ENCODE results near the gene LRP2.

Gene LRP2

GRCh38 chr2:169324581-169325260, 37.6 kb downstream of the LRP2 start (continued):
- TF ChIP-seq ZNF621 (tag by site-specific recombination; IDR thresholded peaks at IDR 0.05) (no peak), ZEB2 (tag by site-specific recombination; IDR thresholded peaks at IDR 0.05) (peak; percentile 18; the same call in 1 of the 2 replicates), ZNF2 (tag by site-specific recombination; IDR thresholded peaks at IDR 0.05) (no peak), KLF8 (tag by site-specific recombination; IDR thresholded peaks at IDR 0.05) (no peak), OSR2 (tag by site-specific recombination; IDR thresholded peaks at IDR 0.05) (0 out of 2 replicates have a peak, but pooled peaks have one; percentile 14), ZNF560 (tag by site-specific recombination; IDR thresholded peaks at IDR 0.05; ENCODE audit: borderline replicate concordance) (no peak), AEBP2 (tag by site-specific recombination; IDR thresholded peaks at IDR 0.05; ENCODE audit: borderline replicate concordance) (no peak), ZNF138 (tag by site-specific recombination; IDR thresholded peaks at IDR 0.05; ENCODE audit: borderline replicate concordance) (no peak), ZNF645 (tag by site-specific recombination; IDR thresholded peaks at IDR 0.05) (no peak)
- TF ChIP-seq, protein P1, sequence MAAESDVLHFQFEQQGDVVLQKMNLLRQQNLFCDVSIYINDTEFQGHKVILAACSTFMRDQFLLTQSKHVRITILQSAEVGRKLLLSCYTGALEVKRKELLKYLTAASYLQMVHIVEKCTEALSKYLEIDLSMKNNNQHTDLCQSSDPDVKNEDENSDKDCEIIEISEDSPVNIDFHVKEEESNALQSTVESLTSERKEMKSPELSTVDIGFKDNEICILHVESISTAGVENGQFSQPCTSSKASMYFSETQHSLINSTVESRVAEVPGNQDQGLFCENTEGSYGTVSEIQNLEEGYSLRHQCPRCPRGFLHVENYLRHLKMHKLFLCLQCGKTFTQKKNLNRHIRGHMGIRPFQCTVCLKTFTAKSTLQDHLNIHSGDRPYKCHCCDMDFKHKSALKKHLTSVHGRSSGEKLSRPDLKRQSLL (tag by site-specific recombination; IDR thresholded peaks at IDR 0.05): no peak

DNA sequence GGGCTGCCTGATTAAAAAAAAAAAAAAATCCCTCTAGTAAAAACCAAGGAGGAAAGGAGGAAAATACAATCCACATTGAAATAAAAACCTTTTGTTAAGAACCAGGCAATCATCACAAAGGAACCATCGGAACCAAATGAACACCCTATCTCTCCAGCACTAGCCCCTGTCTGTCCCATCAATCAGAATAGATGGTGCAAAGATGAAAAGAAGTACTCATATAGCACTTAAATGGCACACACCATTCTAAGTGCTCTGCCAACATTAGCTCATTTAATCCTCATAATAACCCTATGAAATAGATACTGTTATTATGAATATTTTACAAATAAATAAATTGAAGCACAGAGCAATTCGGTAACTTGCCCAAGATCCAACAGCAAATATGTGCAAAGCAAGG, 38.5 kb downstream of the LRP2 start:
- Histone ChIP-seq H3K4me1 (ENCODE audit: control insufficient read depth, insufficient read depth, low read length) (peaks cover 17% of the 10 kb centered on the region), H3K36me3 (ENCODE audit: control insufficient read depth in 2 of 2, insufficient read depth in 1 of 2, low read length in 2 of 2) (no peaks in the 10 kb centered on the region), H3K4me3 (ENCODE audit: low read depth, low read length) (no peak overlapping the region), H3K27ac (ENCODE audit: extremely low read depth, low read depth, low read length) (no peak overlapping the region), H3K9me3 (ENCODE audit: control insufficient read depth, insufficient read depth, low read depth, low read length) (no peaks in the 10 kb centered on the region)
- ChIA-PET POLR2A (interaction anchor here (0.6 kb wide), 1 partner anchor 596 kb away, joined by 4 read pairs; no protein-coding TSS in a partner anchor), CTCF (interaction anchor here (0.6 kb wide), 2 partner anchors 31 to 78 kb away, joined by 4 to 5 read pairs; no protein-coding TSS in a partner anchor)
- TF ChIP-seq ZNF121 (tag by site-specific recombination; IDR thresholded peaks at IDR 0.05): no peak
- no peak for TF ChIP-seq ZNF621 (tag by site-specific recombination; IDR thresholded peaks at IDR 0.05)
- peak; percentile 46 for TF ChIP-seq FEZF1 (tag by site-specific recombination; IDR thresholded peaks at IDR 0.05)
- no peak for TF ChIP-seq WT1 (tag by site-specific recombination; IDR thresholded peaks at IDR 0.05)
- TF ChIP-seq, protein P2, sequence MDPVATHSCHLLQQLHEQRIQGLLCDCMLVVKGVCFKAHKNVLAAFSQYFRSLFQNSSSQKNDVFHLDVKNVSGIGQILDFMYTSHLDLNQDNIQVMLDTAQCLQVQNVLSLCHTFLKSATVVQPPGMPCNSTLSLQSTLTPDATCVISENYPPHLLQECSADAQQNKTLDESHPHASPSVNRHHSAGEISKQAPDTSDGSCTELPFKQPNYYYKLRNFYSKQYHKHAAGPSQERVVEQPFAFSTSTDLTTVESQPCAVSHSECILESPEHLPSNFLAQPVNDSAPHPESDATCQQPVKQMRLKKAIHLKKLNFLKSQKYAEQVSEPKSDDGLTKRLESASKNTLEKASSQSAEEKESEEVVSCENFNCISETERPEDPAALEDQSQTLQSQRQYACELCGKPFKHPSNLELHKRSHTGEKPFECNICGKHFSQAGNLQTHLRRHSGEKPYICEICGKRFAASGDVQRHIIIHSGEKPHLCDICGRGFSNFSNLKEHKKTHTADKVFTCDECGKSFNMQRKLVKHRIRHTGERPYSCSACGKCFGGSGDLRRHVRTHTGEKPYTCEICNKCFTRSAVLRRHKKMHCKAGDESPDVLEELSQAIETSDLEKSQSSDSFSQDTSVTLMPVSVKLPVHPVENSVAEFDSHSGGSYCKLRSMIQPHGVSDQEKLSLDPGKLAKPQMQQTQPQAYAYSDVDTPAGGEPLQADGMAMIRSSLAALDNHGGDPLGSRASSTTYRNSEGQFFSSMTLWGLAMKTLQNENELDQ (tag by site-specific recombination; IDR thresholded peaks at IDR 0.05; ENCODE audit: low read depth): no peak
- TF ChIP-seq ZBTB17 (tag by site-specific recombination; IDR thresholded peaks at IDR 0.05): no peak
- no peak for TF ChIP-seq ZNF16 (tag by site-specific recombination; IDR thresholded peaks at IDR 0.05; ENCODE audit: low read depth)
- no peak for TF ChIP-seq ZNF549 (tag by site-specific recombination; IDR thresholded peaks at IDR 0.05)
- no peak for TF ChIP-seq ZFHX2 (tag by site-specific recombination; conservative IDR thresholded peaks at IDR 0.05)
- no peak for TF ChIP-seq ZNF184 (tag by site-specific recombination; IDR thresholded peaks at IDR 0.05)
- TF ChIP-seq EGR2 (tag by site-specific recombination; IDR thresholded peaks at IDR 0.05; ENCODE audit: low read depth): no peak
- no peak for TF ChIP-seq ZNF239 (tag by site-specific recombination; IDR thresholded peaks at IDR 0.05)
- TF ChIP-seq, protein P3, sequence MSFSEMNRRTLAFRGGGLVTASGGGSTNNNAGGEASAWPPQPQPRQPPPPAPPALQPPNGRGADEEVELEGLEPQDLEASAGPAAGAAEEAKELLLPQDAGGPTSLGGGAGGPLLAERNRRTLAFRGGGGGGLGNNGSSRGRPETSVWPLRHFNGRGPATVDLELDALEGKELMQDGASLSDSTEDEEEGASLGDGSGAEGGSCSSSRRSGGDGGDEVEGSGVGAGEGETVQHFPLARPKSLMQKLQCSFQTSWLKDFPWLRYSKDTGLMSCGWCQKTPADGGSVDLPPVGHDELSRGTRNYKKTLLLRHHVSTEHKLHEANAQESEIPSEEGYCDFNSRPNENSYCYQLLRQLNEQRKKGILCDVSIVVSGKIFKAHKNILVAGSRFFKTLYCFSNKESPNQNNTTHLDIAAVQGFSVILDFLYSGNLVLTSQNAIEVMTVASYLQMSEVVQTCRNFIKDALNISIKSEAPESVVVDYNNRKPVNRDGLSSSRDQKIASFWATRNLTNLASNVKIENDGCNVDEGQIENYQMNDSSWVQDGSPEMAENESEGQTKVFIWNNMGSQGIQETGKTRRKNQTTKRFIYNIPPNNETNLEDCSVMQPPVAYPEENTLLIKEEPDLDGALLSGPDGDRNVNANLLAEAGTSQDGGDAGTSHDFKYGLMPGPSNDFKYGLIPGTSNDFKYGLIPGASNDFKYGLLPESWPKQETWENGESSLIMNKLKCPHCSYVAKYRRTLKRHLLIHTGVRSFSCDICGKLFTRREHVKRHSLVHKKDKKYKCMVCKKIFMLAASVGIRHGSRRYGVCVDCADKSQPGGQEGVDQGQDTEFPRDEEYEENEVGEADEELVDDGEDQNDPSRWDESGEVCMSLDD (tag by site-specific recombination; IDR thresholded peaks at IDR 0.05): no peak
- no peak for TF ChIP-seq ZEB2 (tag by site-specific recombination; IDR thresholded peaks at IDR 0.05)
- TF ChIP-seq ZNF423 (tag by site-specific recombination; IDR thresholded peaks at IDR 0.05): no peak
- no peak for TF ChIP-seq ZNF26 (tag by site-specific recombination; IDR thresholded peaks at IDR 0.05)
- TF ChIP-seq TCF7L2 (IDR thresholded peaks at IDR 0.05; ENCODE audit: borderline replicate concordance, low read depth, low read length): peak; percentile 71; the same call in 1 of the 2 replicates
- no peak for TF ChIP-seq ZNF132 (tag by site-specific recombination; IDR thresholded peaks at IDR 0.05; ENCODE audit: borderline replicate concordance)

Measured in HEK293 (cell line).